PC-3 (cell line): ENCODE results near the gene LYPD1. TPM values are rescaled to one million over a fixed set of nuclear protein-coding genes. Genes with fewer than 3 reads are reported as not detected.
A peak's percentile ranks its signal among the peaks of the same experiment; 100 is the strongest.

Source experiments
- ATAC-seq: fragments of 200-7000 bp; cut with Tn5 transposase; 2 replicates; pipeline ENCODE4 v1.9.1; 2020; ENCODE audit warnings: mild to moderate bottlenecking, moderate library complexity
- BruUV-seq: library from RNA; stranded (reverse); fragments of 400-500 nt; replicated peaks from 2 replicates; lab custom pipeline; 2021; lab: Mats Ljungman, UMichigan
- CTCF ChIA-PET: fragments of 300-600 bp; sonication (Branson Sonifier 250); formaldehyde crosslinking; loops from one replicate; lab custom pipeline; 2022; ENCODE audit warnings: antibody characterized with exemption; lab: Charles Lee
- POLR2A ChIA-PET: fragments of 300-600 bp; sonication (Branson Sonifier 250); formaldehyde crosslinking; loops from one replicate; lab custom pipeline; 2022; ENCODE audit warnings: antibody characterized with exemption; ENCODE audit not compliant: unreplicated experiment; lab: Charles Lee
- DNase-seq: peaks from one replicate; pipeline ENCODE4 v3.0.0-alpha.2; 2015
- H2AFZ ChIP-seq: fragments of 300-600 bp; sonication (generic); 2 replicates; pipeline ENCODE4 v1.6.0; 2016; ENCODE audit warnings: antibody characterized with exemption, low read length
- H3F3A ChIP-seq: fragments of 300-600 bp; sonication (generic); one replicate; pipeline ENCODE4 v1.6.0; 2017; ENCODE audit warnings: antibody characterized with exemption, low read length, control low read depth, mild to moderate bottlenecking; ENCODE audit not compliant: unreplicated experiment
- H3K27ac ChIP-seq: fragments of 300-600 bp; sonication (generic); 2 replicates; pipeline ENCODE4 v1.5.1; 2016; ENCODE audit warnings: mild to moderate bottlenecking, low read length
- H3K27me3 ChIP-seq: fragments of 300-600 bp; sonication (generic); 2 replicates; pipeline ENCODE4 v1.6.1; 2016; ENCODE audit warnings: low read length, mixed read lengths
- H3K36me3 ChIP-seq: fragments of 300-600 bp; sonication (generic); 2 replicates; pipeline ENCODE4 v1.6.1; 2016; ENCODE audit warnings: low read depth, mixed run types, low read length, mixed read lengths
- H3K4me1 ChIP-seq: fragments of 300-600 bp; sonication (generic); 2 replicates; pipeline ENCODE4 v1.5.1; 2016; ENCODE audit warnings: low read length; ENCODE audit not compliant: insufficient read depth
- H3K4me2 ChIP-seq: fragments of 300-600 bp; sonication (generic); 2 replicates; pipeline ENCODE4 v1.6.0; 2016; ENCODE audit warnings: low read length
- H3K4me3 ChIP-seq: fragments of 300-600 bp; sonication (generic); 2 replicates; pipeline ENCODE4 v1.5.1; 2016; ENCODE audit warnings: mild to moderate bottlenecking, low read length, mixed read lengths
- H3K79me2 ChIP-seq: fragments of 300-600 bp; sonication (generic); 2 replicates; pipeline ENCODE4 v1.6.1; 2017; ENCODE audit warnings: low read length, mixed read lengths
- H3K9ac ChIP-seq: fragments of 300-600 bp; sonication (generic); 2 replicates; pipeline ENCODE4 v1.6.0; 2016; ENCODE audit warnings: mild to moderate bottlenecking, low read length
- H3K9me2 ChIP-seq: fragments of 300-600 bp; sonication (generic); replicated peaks from 2 replicates; pipeline ENCODE4 v1.6.1; 2016; ENCODE audit warnings: mixed run types, low read length, mixed read lengths
- H3K9me3 ChIP-seq: fragments of 300-600 bp; sonication (generic); 2 replicates; pipeline ENCODE4 v1.6.1; 2016; ENCODE audit warnings: low read length, mixed read lengths
- H4K20me1 ChIP-seq: fragments of 300-600 bp; sonication (generic); 2 replicates; pipeline ENCODE4 v1.6.1; 2016; ENCODE audit warnings: low read length, mixed read lengths
- EZH2 ChIP-seq: fragments of 300-600 bp; sonication (generic); IDR thresholded peaks from one replicate; pipeline ENCODE4 v1.6.1; 2017; ENCODE audit warnings: antibody characterized with exemption, mild to moderate bottlenecking, low read length; ENCODE audit not compliant: unreplicated experiment
- EZH2phosphoT487 ChIP-seq: fragments of 300-600 bp; sonication (generic); IDR thresholded peaks from 2 replicates; pipeline ENCODE4 v1.6.1; 2018; ENCODE audit warnings: mild to moderate bottlenecking, antibody characterized with exemption, low read length, borderline replicate concordance
- intact Hi-C: fragments of 100-400 bp; cut with micrococcal nuclease; formaldehyde crosslinking; loops from 2 replicates; pipeline ENCODE4 v1.9.0; 2023
- total RNA-seq: library from RNA; depleted of rRNA; stranded (reverse); fragments of >200 nt; gene quantifications from 2 replicates; pipeline ENCODE4 v1.2.3, GENCODE V29; 2014
- TF ChIP-seq, protein P1 (sequence below): fragments of 300-600 bp; sonication (generic); conservative IDR thresholded peaks from 2 replicates; pipeline ENCODE4 v1.5.1; 2017; ENCODE audit warnings: antibody characterized with exemption, low read depth, mild to moderate bottlenecking, low read length

LYPD1 gene
- total RNA-seq, 1 experiment from 2014 or later, result 18.7 TPM

GRCh38 chr2:132681766-132682165 is 11.8 kb upstream of the LYPD1 start:
- Histone ChIP-seq H3K9ac (no peak overlapping the region), H3K4me2 (peak overlapping the region; percentile 1; the same call in 1 of the 2 replicates), H3K9me2 (no peaks in the 10 kb centered on the region), H3K79me2 (no peaks in the 10 kb centered on the region), H3K9me3 (no peaks in the 10 kb centered on the region), H3F3A (no peaks in the 10 kb centered on the region), H3K27ac (no peak overlapping the region), H3K27me3 (no peaks in the 10 kb centered on the region), H2AFZ (no peak overlapping the region), H3K4me1 (peaks cover 28% of the 10 kb centered on the region), H3K36me3 (no peaks in the 10 kb centered on the region), H4K20me1 (no peaks in the 10 kb centered on the region), H3K4me3 (no peak overlapping the region)
- ChIA-PET POLR2A (interaction anchor here (0.7 kb wide), 1 partner anchor 416 kb away, joined by 3 read pairs; no protein-coding TSS in a partner anchor), CTCF (no interaction called here)
- intact Hi-C loops, result no loop called here
- BruUV-seq, result no TSS peak
- DNase-seq, result peak; percentile 22
- TF ChIP-seq EZH2phosphoT487 (no peak), EZH2 (no peak)
- TF ChIP-seq, protein P1, sequence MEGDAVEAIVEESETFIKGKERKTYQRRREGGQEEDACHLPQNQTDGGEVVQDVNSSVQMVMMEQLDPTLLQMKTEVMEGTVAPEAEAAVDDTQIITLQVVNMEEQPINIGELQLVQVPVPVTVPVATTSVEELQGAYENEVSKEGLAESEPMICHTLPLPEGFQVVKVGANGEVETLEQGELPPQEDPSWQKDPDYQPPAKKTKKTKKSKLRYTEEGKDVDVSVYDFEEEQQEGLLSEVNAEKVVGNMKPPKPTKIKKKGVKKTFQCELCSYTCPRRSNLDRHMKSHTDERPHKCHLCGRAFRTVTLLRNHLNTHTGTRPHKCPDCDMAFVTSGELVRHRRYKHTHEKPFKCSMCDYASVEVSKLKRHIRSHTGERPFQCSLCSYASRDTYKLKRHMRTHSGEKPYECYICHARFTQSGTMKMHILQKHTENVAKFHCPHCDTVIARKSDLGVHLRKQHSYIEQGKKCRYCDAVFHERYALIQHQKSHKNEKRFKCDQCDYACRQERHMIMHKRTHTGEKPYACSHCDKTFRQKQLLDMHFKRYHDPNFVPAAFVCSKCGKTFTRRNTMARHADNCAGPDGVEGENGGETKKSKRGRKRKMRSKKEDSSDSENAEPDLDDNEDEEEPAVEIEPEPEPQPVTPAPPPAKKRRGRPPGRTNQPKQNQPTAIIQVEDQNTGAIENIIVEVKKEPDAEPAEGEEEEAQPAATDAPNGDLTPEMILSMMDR, result no peak
- no peak for ATAC-seq

- H3F3A ChIP-seq, result no peaks in the 10 kb centered on the region
- no peaks in the 10 kb centered on the region for H3K79me2 ChIP-seq
- ATAC-seq, result no peak
- no peaks in the 10 kb centered on the region for H3K36me3 ChIP-seq
- no peak overlapping the region for H3K4me2 ChIP-seq
- no peak for DNase-seq
- CTCF ChIA-PET, result no interaction called here
- H3K9ac ChIP-seq, result no peak overlapping the region
- H3K9me3 ChIP-seq, result no peaks in the 10 kb centered on the region
- no peak overlapping the region for H3K27ac ChIP-seq
- H4K20me1 ChIP-seq, result no peaks in the 10 kb centered on the region
- TF ChIP-seq EZH2phosphoT487, result no peak
- no peak for TF ChIP-seq EZH2
- TF ChIP-seq, protein P1, result no peak
- intact Hi-C loops, result no loop called here
- POLR2A ChIA-PET, result no interaction called here
- no peaks in the 10 kb centered on the region for H3K27me3 ChIP-seq
- H3K4me3 ChIP-seq, result no peak overlapping the region
- H2AFZ ChIP-seq, result no peak overlapping the region
- H3K9me2 ChIP-seq, result no peaks in the 10 kb centered on the region
- BruUV-seq, result no TSS peak
- peaks cover 28% of the 10 kb centered on the region for H3K4me1 ChIP-seq
These were observed 10.5 kb upstream of the LYPD1 start for GRCh38 chr2:132680544-132680943.

DNA sequence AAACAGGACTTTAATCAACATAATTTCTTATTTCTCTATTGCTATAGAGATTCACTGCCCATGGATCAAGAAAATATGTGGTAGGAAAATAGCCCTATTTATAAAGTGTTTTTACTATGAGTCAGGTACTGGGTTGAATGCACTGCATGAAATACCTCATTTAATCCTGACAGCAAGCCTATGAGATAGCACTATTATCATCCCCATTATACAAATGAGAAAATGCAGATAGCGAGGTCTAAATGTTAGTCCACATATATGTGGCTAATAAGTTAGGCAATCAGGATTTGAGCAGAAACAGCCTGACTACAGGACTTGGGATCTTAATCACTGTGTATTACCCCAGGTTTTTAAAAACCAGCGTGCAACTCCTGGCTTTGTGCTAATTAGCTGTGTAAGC is 8.5 kb upstream of the LYPD1 start:
- DNase-seq (no peak), ATAC-seq (no peak)
- no peak overlapping the region for H3K4me2 ChIP-seq
- H3K9me3 ChIP-seq, result no peaks in the 10 kb centered on the region
- POLR2A ChIA-PET, result no interaction called here
- H3F3A ChIP-seq, result no peaks in the 10 kb centered on the region
- H3K27me3 ChIP-seq, result no peaks in the 10 kb centered on the region
- H3K4me1 ChIP-seq, result peaks cover 28% of the 10 kb centered on the region
- H3K9me2 ChIP-seq, result no peaks in the 10 kb centered on the region
- CTCF ChIA-PET, result interaction anchor here (0.5 to 0.7 kb wide), 2 partner anchors 459 to 481 kb away, joined by 3 to 5 read pairs; no protein-coding TSS in a partner anchor
- no peak overlapping the region for H2AFZ ChIP-seq
- no peak overlapping the region for H3K27ac ChIP-seq
- intact Hi-C loops, result loop anchor here (10.0 kb wide), 4 partner anchors 306 to 1166 kb away; partner anchors contain the start of gene NCKAP5
- H3K79me2 ChIP-seq, result no peaks in the 10 kb centered on the region
- H3K4me3 ChIP-seq, result no peak overlapping the region
- TF ChIP-seq, protein P1, result no peak
- TF ChIP-seq EZH2 (no peak), EZH2phosphoT487 (no peak)
- BruUV-seq, result no TSS peak
- H4K20me1 ChIP-seq, result no peaks in the 10 kb centered on the region
- H3K9ac ChIP-seq, result no peak overlapping the region
- no peaks in the 10 kb centered on the region for H3K36me3 ChIP-seq
